Smooth muscle cell (in vitro differentiated cells): Measurements from ENCODE around the gene TKTL1. TPM values are rescaled to one million over a fixed set of nuclear protein-coding genes. Genes with fewer than 3 reads are reported as not detected.

Experiments
- DNase-seq: peaks from one replicate; lab custom pipeline; 2025; ENCODE audit not compliant: unreplicated experiment; lab: John Stamatoyannopoulos, UW
- H2AFZ ChIP-seq: fragments of 200-600 bp; sonication (generic); 2 replicates; pipeline ENCODE4 v1.6.0; 2016; ENCODE audit warnings: antibody characterized with exemption, low read depth, mild to moderate bottlenecking
- H3F3A ChIP-seq: fragments of 200-600 bp; sonication (generic); 2 replicates; pipeline ENCODE4 v1.6.0; 2017; ENCODE audit warnings: antibody characterized with exemption, low read depth
- H3K27ac ChIP-seq: fragments of 200-600 bp; sonication (generic); 2 replicates; pipeline ENCODE4 v1.5.1; 2016; ENCODE audit warnings: low read depth, mild to moderate bottlenecking
- H3K27me3 ChIP-seq: fragments of 200-600 bp; sonication (generic); 2 replicates; pipeline ENCODE4 v1.6.1; 2016; ENCODE audit warnings: low read depth, mild to moderate bottlenecking
- H3K36me3 ChIP-seq: fragments of 200-600 bp; sonication (generic); 2 replicates; pipeline ENCODE4 v1.5.1; 2016; ENCODE audit warnings: low read depth
- H3K4me1 ChIP-seq: fragments of 200-600 bp; sonication (generic); 2 replicates; pipeline ENCODE4 v1.5.1; 2016; ENCODE audit warnings: low read depth
- H3K4me2 ChIP-seq: fragments of 200-600 bp; sonication (generic); 2 replicates; pipeline ENCODE4 v1.6.0; 2016; ENCODE audit warnings: mild to moderate bottlenecking
- H3K4me3 ChIP-seq: fragments of 200-600 bp; sonication (generic); 2 replicates; pipeline ENCODE4 v1.5.1; 2016; ENCODE audit warnings: mild to moderate bottlenecking
- H3K79me2 ChIP-seq: fragments of 200-600 bp; sonication (generic); 2 replicates; pipeline ENCODE4 v1.6.0; 2016; ENCODE audit warnings: low read depth, mild to moderate bottlenecking
- H3K9ac ChIP-seq: fragments of 200-600 bp; sonication (generic); 2 replicates; pipeline ENCODE4 v1.6.0; 2016; ENCODE audit warnings: low read depth
- H3K9me3 ChIP-seq: fragments of 200-600 bp; sonication (generic); replicated peaks from 2 replicates; pipeline ENCODE4 v1.5.1; 2016; ENCODE audit warnings: low read depth
- H4K20me1 ChIP-seq: fragments of 200-600 bp; sonication (generic); 2 replicates; pipeline ENCODE4 v1.6.0; 2016; ENCODE audit warnings: low read depth
- CTCF ChIP-seq: fragments of 200-600 bp; sonication (generic); IDR thresholded peaks from 2 replicates; pipeline ENCODE4 v1.5.1; 2017; ENCODE audit warnings: borderline replicate concordance, mild to moderate bottlenecking, antibody characterized with exemption; ENCODE audit not compliant: insufficient read depth, poor library complexity, severe bottlenecking
- WGBS: methylation state at CpG from one replicate; pipeline ENCODE4 v1.1.7; 2016; ENCODE audit warnings: low lambda C conversion rate; 5-methylcytosine and 5-hydroxymethylcytosine counted together
- polyA plus RNA-seq: library from polyadenylated mRNA; unstranded; fragments of >200 nt; fragmentation: Nextera tagmentation; extraction: Ambion mirVana; gene quantifications from 2 replicates; pipeline ENCODE4 v1.2.1, GENCODE V29; 2016
- total RNA-seq: library from RNA; depleted of rRNA; stranded (reverse); fragments of >200 nt; gene quantifications from 2 replicates; pipeline ENCODE4 v1.2.3, GENCODE V29; 2014

Gene TKTL1
- total and polyA plus RNA-seq, 2 experiments from 2014 or later = not detected

DNA sequence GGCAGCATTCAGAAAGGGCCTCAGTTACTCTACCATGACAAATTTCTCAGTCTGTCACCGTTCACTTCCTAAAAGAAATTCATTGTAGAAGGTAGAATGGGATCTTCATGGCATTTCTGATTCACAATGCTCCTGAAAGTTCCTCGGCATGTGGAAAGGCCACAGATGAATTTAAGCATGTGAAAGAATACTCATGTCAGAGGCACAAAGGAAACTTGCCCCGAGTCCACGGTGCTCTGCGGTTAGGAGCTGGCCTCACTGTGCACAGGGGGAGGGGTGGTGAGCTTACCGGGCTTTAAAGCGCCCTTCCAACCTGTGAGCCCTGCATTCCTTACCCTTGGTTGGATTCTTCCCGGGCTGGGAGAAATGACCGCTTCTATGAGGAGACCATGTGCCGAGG lies 9.3 kb downstream of the TKTL1 start:
- Histone ChIP-seq H3K4me2 (no peak overlapping the region), H3K27ac (no peak overlapping the region), H3K36me3 (no peaks in the 10 kb centered on the region), H3K4me1 (no peaks in the 10 kb centered on the region), H3K4me3 (no peak overlapping the region), H3K79me2 (no peaks in the 10 kb centered on the region), H4K20me1 (no peaks in the 10 kb centered on the region), H2AFZ (no peak overlapping the region), H3K9me3 (no peaks in the 10 kb centered on the region), H3F3A (no peaks in the 10 kb centered on the region), H3K27me3 (no peaks in the 10 kb centered on the region), H3K9ac (no peak overlapping the region)
- 88% methylated on average over 10 of the region's 10 CpGs for WGBS
- TF ChIP-seq CTCF = no peak
- no peak for DNase-seq

GRCh38 chrX:154305541-154306205 lies 10.1 kb downstream of the TKTL1 start:
- Histone ChIP-seq H3K4me3 (no peak overlapping the region), H4K20me1 (no peaks in the 10 kb centered on the region), H3K9ac (no peak overlapping the region), H3F3A (no peaks in the 10 kb centered on the region), H3K4me1 (no peaks in the 10 kb centered on the region), H3K4me2 (no peak overlapping the region), H3K9me3 (no peaks in the 10 kb centered on the region), H3K36me3 (no peaks in the 10 kb centered on the region), H3K79me2 (no peaks in the 10 kb centered on the region), H3K27ac (no peak overlapping the region), H3K27me3 (no peaks in the 10 kb centered on the region), H2AFZ (no peak overlapping the region)
- no peak for DNase-seq
- no peak for TF ChIP-seq CTCF
- WGBS = 91% methylated on average over 11 of the region's 11 CpGs

DNA sequence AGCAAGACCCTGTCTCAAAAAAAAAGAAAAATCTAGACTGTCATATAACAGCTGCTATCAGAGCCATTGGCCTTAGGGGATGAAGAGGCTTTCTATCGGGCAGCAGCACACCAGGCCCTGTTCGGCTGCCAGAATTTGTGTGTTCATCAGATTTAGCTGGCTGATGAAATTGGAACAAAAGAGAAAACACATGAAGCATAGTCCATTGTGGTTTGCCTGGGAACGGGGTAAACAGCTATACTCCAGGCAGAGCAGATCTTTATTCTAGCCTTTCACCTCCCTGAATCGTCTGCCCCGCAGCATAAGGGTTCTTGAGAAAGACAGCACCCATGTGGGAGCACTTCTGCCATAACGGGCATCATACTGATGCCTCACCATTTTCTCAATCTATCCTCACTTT lies 11.6 kb downstream of the TKTL1 start:
- Histone ChIP-seq H3K4me1 (no peaks in the 10 kb centered on the region), H2AFZ (no peak overlapping the region), H3K9ac (no peak overlapping the region), H3K4me2 (no peak overlapping the region), H3K27me3 (no peaks in the 10 kb centered on the region), H3K79me2 (no peaks in the 10 kb centered on the region), H3K9me3 (no peaks in the 10 kb centered on the region), H3K27ac (no peak overlapping the region), H3K36me3 (no peaks in the 10 kb centered on the region), H4K20me1 (no peaks in the 10 kb centered on the region), H3K4me3 (no peak overlapping the region), H3F3A (no peaks in the 10 kb centered on the region)
- WGBS = 81% methylated on average over 6 of the region's 6 CpGs
- no peak for DNase-seq
- TF ChIP-seq CTCF = no peak

DNA sequence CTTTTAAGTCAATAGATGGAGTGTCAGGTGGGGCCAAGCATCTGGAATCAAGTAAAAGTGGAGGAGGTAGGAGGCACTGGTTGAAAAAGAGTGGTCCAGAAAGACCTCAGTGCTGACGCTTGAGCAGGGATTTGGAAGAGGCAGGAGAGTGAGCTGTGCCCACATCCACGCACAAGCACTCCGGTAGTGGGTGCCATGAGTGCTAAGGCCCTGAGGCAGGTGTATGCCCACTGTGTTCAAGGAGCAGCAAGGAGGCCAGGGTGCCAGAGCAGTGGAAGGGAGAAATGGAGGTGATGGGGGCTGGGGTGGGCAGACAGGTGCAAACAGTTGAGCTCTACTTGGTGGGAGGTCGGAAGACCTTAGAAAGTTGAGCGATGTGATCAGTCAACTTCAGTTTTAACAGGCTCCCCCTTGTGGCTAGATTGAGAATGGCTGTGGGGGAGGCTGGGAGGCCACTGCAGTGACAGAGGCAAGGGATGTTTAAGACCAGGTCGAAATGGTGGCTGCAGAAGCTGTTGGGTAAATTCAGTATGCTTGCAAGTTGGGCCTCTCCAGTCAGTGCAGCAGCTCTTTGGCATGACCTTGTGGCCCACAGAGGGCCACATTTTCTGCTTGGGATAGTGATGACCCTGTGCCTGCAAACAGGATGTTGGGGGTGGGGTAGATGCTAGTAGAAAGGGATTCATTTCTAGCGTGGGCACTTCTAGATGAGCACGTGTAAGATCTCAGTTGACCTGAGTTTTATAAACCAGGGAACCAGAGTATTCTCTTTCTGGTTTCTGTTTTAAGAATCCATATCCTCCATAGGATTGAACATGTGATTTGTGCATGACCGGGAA lies 12.7 kb downstream of the TKTL1 start:
- Histone ChIP-seq H3K27ac (no peak overlapping the region), H3K4me2 (no peak overlapping the region), H4K20me1 (no peaks in the 10 kb centered on the region), H2AFZ (no peak overlapping the region), H3K79me2 (no peaks in the 10 kb centered on the region), H3F3A (no peaks in the 10 kb centered on the region), H3K9me3 (no peaks in the 10 kb centered on the region), H3K9ac (no peak overlapping the region), H3K36me3 (no peaks in the 10 kb centered on the region), H3K4me3 (no peak overlapping the region), H3K27me3 (no peaks in the 10 kb centered on the region), H3K4me1 (no peaks in the 10 kb centered on the region)
- DNase-seq = peak; percentile 18
- peak; percentile 52 for TF ChIP-seq CTCF
- WGBS = 72% methylated on average over 9 of the region's 9 CpGs
